Activated naive CD4-positive, alpha-beta T cell treated with anti-CD3 and anti-CD28 coated beads, Interleukin-2, amount 10 ng/mL, durations not matched to agents 7 days and 5 days (primary cell): ENCODE measurements around the gene RNF121.

ENCODE experiments used
- CTCF ChIA-PET: fragments of 350-600 bp; sonication (Branson Sonifier 250); formaldehyde crosslinking; loops from one replicate; lab custom pipeline; 2021; ENCODE audit warnings: antibody characterized with exemption; lab: Charles Lee
- DNase-seq: peaks from one replicate; pipeline ENCODE4 v3.0.0-alpha.2; 2020
- H3K27ac Mint-ChIP-seq: one replicate; pipeline ENCODE4 v1.8.0; 2021; ENCODE audit warnings: mild to moderate bottlenecking, moderate library complexity, mixed read lengths
- H3K27me3 Mint-ChIP-seq: one replicate; pipeline ENCODE4 v1.8.0; 2021; ENCODE audit warnings: mild to moderate bottlenecking, mixed read lengths
- H3K36me3 Mint-ChIP-seq: one replicate; pipeline ENCODE4 v1.8.0; 2021; ENCODE audit warnings: mixed read lengths
- H3K4me1 Mint-ChIP-seq: one replicate; pipeline ENCODE4 v1.8.0; 2021; ENCODE audit warnings: mixed read lengths
- H3K4me3 Mint-ChIP-seq: one replicate; pipeline ENCODE4 v1.8.0; 2021; ENCODE audit warnings: mild to moderate bottlenecking, moderate library complexity, mixed read lengths
- H3K9me3 Mint-ChIP-seq: one replicate; pipeline ENCODE4 v1.8.0; 2021; ENCODE audit warnings: mixed read lengths

RNF121 gene

GRCh38 chr11:72037554-72038311, 108.9 kb downstream of the RNF121 start:
- CTCF ChIA-PET: interaction anchor here (2.4 to 4.4 kb wide), 3 partner anchors 9 to 106 kb away, joined by 6 to 36 read pairs (median 19); no protein-coding TSS in a partner anchor
- H3K36me3 Mint-ChIP-seq: peaks cover 30% of the 10 kb centered on the region
- no peak overlapping the region for H3K4me3 Mint-ChIP-seq
- H3K27me3 Mint-ChIP-seq: no peaks in the 10 kb centered on the region
- no peak overlapping the region for H3K27ac Mint-ChIP-seq
- DNase-seq: no peak
- no peaks in the 10 kb centered on the region for H3K9me3 Mint-ChIP-seq
- H3K4me1 Mint-ChIP-seq: peaks cover 16% of the 10 kb centered on the region

- Mint-ChIP-seq H3K27me3 (no peaks in the 10 kb centered on the region), H3K9me3 (no peaks in the 10 kb centered on the region), H3K4me1 (peaks cover 18% of the 10 kb centered on the region), H3K27ac (no peak overlapping the region), H3K4me3 (no peak overlapping the region), H3K36me3 (peaks cover 31% of the 10 kb centered on the region)
- CTCF ChIA-PET: interaction anchor here (1.8 to 4.4 kb wide), 3 partner anchors 9 to 106 kb away, joined by 6 to 36 read pairs (median 19); no protein-coding TSS in a partner anchor
- no peak for DNase-seq
Measured at GRCh38 chr11:72038491-72038890, 109.6 kb downstream of the RNF121 start.

- peaks cover 22% of the 10 kb centered on the region for H3K4me1 Mint-ChIP-seq
- H3K27me3 Mint-ChIP-seq: no peaks in the 10 kb centered on the region
- DNase-seq: no peak
- CTCF ChIA-PET: interaction anchor here (1.2 to 4.4 kb wide), 7 partner anchors 10 to 105 kb away, joined by 4 to 36 read pairs (median 6); no protein-coding TSS in a partner anchor
- peaks cover 27% of the 10 kb centered on the region for H3K36me3 Mint-ChIP-seq
- H3K27ac Mint-ChIP-seq: no peak overlapping the region
- no peak overlapping the region for H3K4me3 Mint-ChIP-seq
- no peaks in the 10 kb centered on the region for H3K9me3 Mint-ChIP-seq
Measured at GRCh38 chr11:72039031-72039855, 110.4 kb downstream of the RNF121 start.

GRCh38 chr11:72039856-72040401, 111.1 kb downstream of the RNF121 start:
- DNase-seq: no peak
- Mint-ChIP-seq H3K9me3 (no peaks in the 10 kb centered on the region), H3K27me3 (no peaks in the 10 kb centered on the region), H3K4me1 (peaks cover 26% of the 10 kb centered on the region), H3K4me3 (no peak overlapping the region), H3K36me3 (peaks cover 28% of the 10 kb centered on the region), H3K27ac (no peak overlapping the region)
- CTCF ChIA-PET: interaction anchor here (1.2 to 4.4 kb wide), 7 partner anchors 11 to 104 kb away, joined by 4 to 36 read pairs (median 6); no protein-coding TSS in a partner anchor

GRCh38 chr11:72040491-72041363, 111.9 kb downstream of the RNF121 start:
- peaks cover 23% of the 10 kb centered on the region for H3K4me1 Mint-ChIP-seq
- CTCF ChIA-PET: interaction anchor here (1.2 to 4.4 kb wide), 5 partner anchors 11 to 50 kb away, joined by 4 to 36 read pairs (median 16); no protein-coding TSS in a partner anchor
- peak; percentile 84 for DNase-seq
- H3K9me3 Mint-ChIP-seq: no peaks in the 10 kb centered on the region
- H3K36me3 Mint-ChIP-seq: peaks cover 23% of the 10 kb centered on the region
- H3K27me3 Mint-ChIP-seq: no peaks in the 10 kb centered on the region
- no peak overlapping the region for H3K4me3 Mint-ChIP-seq
- H3K27ac Mint-ChIP-seq: no peak overlapping the region

GRCh38 chr11:72041364-72042063, 112.7 kb downstream of the RNF121 start:
- Mint-ChIP-seq H3K4me1 (peaks cover 18% of the 10 kb centered on the region), H3K36me3 (peaks cover 18% of the 10 kb centered on the region), H3K27me3 (no peaks in the 10 kb centered on the region), H3K4me3 (no peak overlapping the region), H3K27ac (no peak overlapping the region), H3K9me3 (no peaks in the 10 kb centered on the region)
- peak; percentile 60 for DNase-seq
- CTCF ChIA-PET: interaction anchor here (1.2 to 4.4 kb wide), 3 partner anchors 12 to 16 kb away, joined by 3 to 36 read pairs (median 19); no protein-coding TSS in a partner anchor

GRCh38 chr11:72042064-72042745, 113.4 kb downstream of the RNF121 start:
- Mint-ChIP-seq H3K4me1 (peaks cover 12% of the 10 kb centered on the region), H3K9me3 (no peaks in the 10 kb centered on the region), H3K4me3 (no peak overlapping the region), H3K36me3 (peaks cover 12% of the 10 kb centered on the region), H3K27ac (no peak overlapping the region), H3K27me3 (no peaks in the 10 kb centered on the region)
- no peak for DNase-seq
- CTCF ChIA-PET: interaction anchor here (1.0 to 1.2 kb wide), 2 partner anchors 13 to 17 kb away, joined by 3 read pairs; no protein-coding TSS in a partner anchor

GRCh38 chr11:72045849-72046248, 117.0 kb downstream of the RNF121 start:
- Mint-ChIP-seq H3K9me3 (no peaks in the 10 kb centered on the region), H3K4me3 (no peak overlapping the region), H3K27me3 (no peaks in the 10 kb centered on the region), H3K27ac (no peak overlapping the region), H3K4me1 (peaks cover 12% of the 10 kb centered on the region), H3K36me3 (peaks cover 21% of the 10 kb centered on the region)
- DNase-seq: no peak
- CTCF ChIA-PET: no interaction called here
